NCI-H526 (cell line): ENCODE measurements around the gene SEMA4C.
"Not testable (repeated sequence)": the region's sequence is repeated elsewhere in the genome, so short reads cannot be mapped to it uniquely, and the experiment has no call there.

Source experiments
- DNase-seq, 2 experiments: peaks; one replicate each; lab custom pipeline; 2025; lab: John Stamatoyannopoulos, UW

The SEMA4C gene

GRCh38 chr2:96897491-96898134, 27.7 kb upstream of the SEMA4C start:
- no peak for DNase-seq

GRCh38 chr2:96895746-96896651, 26.1 kb upstream of the SEMA4C start:
- DNase-seq, result peak in 1 of 2 experiments; percentile 41

- DNase-seq, result no peak
Measured at GRCh38 chr2:96895032-96895745, 25.3 kb upstream of the SEMA4C start.

- no peak for DNase-seq
Measured at GRCh38 chr2:96894151-96894531, 24.3 kb upstream of the SEMA4C start.

GRCh38 chr2:96893289-96894150, 23.6 kb upstream of the SEMA4C start:
- DNase-seq, result no peak

GRCh38 chr2:96891591-96892333, 21.9 kb upstream of the SEMA4C start:
- DNase-seq, result no peak

- no peak for DNase-seq
Measured at GRCh38 chr2:96890726-96891385, 21.0 kb upstream of the SEMA4C start.

GRCh38 chr2:96890252-96890651, 20.4 kb upstream of the SEMA4C start:
- no peak for DNase-seq

GRCh38 chr2:96889502-96889901, 19.6 kb upstream of the SEMA4C start:
- not testable (repeated sequence) for DNase-seq

GRCh38 chr2:96888072-96889011, 18.5 kb upstream of the SEMA4C start:
- DNase-seq, result peak; percentile 71 to 84

GRCh38 chr2:96887493-96888012, 17.7 kb upstream of the SEMA4C start:
- DNase-seq, result no peak

- no peak for DNase-seq
Measured at GRCh38 chr2:96885432-96886347, 15.8 kb upstream of the SEMA4C start.

GRCh38 chr2:96884299-96885094, 14.6 kb upstream of the SEMA4C start:
- DNase-seq, result no peak

- DNase-seq, result no peak
Measured at GRCh38 chr2:96883306-96883705, 13.4 kb upstream of the SEMA4C start.

- DNase-seq, result no peak
Measured at GRCh38 chr2:96882906-96883305, 13.0 kb upstream of the SEMA4C start.

GRCh38 chr2:96882230-96882629, 12.3 kb upstream of the SEMA4C start:
- peak in 1 of 2 experiments; percentile 12 for DNase-seq
